Left ventricle myocardium inferior (tissue), 1 donor: ENCODE measurements around the gene LRRC74B. TPM values are rescaled to one million over a fixed set of nuclear protein-coding genes. Genes with fewer than 3 reads are reported as not detected.

ENCODE experiments used
- DNase-seq: peaks from one replicate; pipeline ENCODE4 v3.0.0-alpha.2; 2020
- H3K27ac ChIP-seq: fragments of 200-600 bp; replicated peaks from 2 replicates; pipeline ENCODE4 v1.8.0; 2021
- H3K27me3 ChIP-seq: fragments of 200-600 bp; 2 replicates; pipeline ENCODE4 v1.8.0; 2021; ENCODE audit warnings: low read depth
- H3K36me3 ChIP-seq: fragments of 200-600 bp; 2 replicates; pipeline ENCODE4 v1.8.0; 2021
- H3K4me1 ChIP-seq: fragments of 200-600 bp; 2 replicates; pipeline ENCODE4 v1.8.0; 2021
- H3K4me3 ChIP-seq: fragments of 200-600 bp; 2 replicates; pipeline ENCODE4 v1.8.0; 2021; ENCODE audit warnings: mild to moderate bottlenecking, moderate library complexity
- H3K9me3 ChIP-seq: fragments of 200-600 bp; replicated peaks from 2 replicates; pipeline ENCODE4 v1.8.0; 2021
- CTCF ChIP-seq: fragments of 200-600 bp; IDR thresholded peaks from 2 replicates; pipeline ENCODE4 v1.8.0; 2021; ENCODE audit warnings: antibody characterized with exemption, mild to moderate bottlenecking, borderline replicate concordance
- intact Hi-C: fragments of 100-400 bp; cut with micrococcal nuclease; formaldehyde crosslinking; loops from one replicate; pipeline ENCODE4 v1.11.0; 2022
- total RNA-seq: library from RNA; stranded (reverse); fragmentation: NEBNext Ultra II Directional; extraction: Animal tissue kit (Norgen Biotek cat#: 25700); gene quantifications from one replicate; pipeline ENCODE4 v1.2.1, GENCODE V29; 2021
- donor health status: DM: no; HTN: yes; CAD: no; lungs with severe emphysema.

The LRRC74B gene
- total RNA-seq, 1 donor from 2014 or later = not detected

- no peak overlapping the region for H3K27ac ChIP-seq
- intact Hi-C loops = no loop called here
- H3K4me3 ChIP-seq = no peak overlapping the region
- H3K36me3 ChIP-seq = no peaks in the 10 kb centered on the region
- peaks cover 8% of the 10 kb centered on the region for H3K4me1 ChIP-seq
- DNase-seq = no peak
- no peak for TF ChIP-seq CTCF
- peaks cover 19% of the 10 kb centered on the region for H3K27me3 ChIP-seq
- no peaks in the 10 kb centered on the region for H3K9me3 ChIP-seq
These were observed 20.5 kb upstream of the LRRC74B start for GRCh38 chr22:21025266-21025665.

- no peaks in the 10 kb centered on the region for H3K36me3 ChIP-seq
- peaks cover 8% of the 10 kb centered on the region for H3K4me1 ChIP-seq
- no peak overlapping the region for H3K4me3 ChIP-seq
- intact Hi-C loops = no loop called here
- peaks cover 27% of the 10 kb centered on the region for H3K27me3 ChIP-seq
- no peak for DNase-seq
- TF ChIP-seq CTCF = no peak
- H3K27ac ChIP-seq = no peak overlapping the region
- H3K9me3 ChIP-seq = no peaks in the 10 kb centered on the region
These were observed 19.7 kb upstream of the LRRC74B start for GRCh38 chr22:21025763-21026755.

GRCh38 chr22:21026783-21027692, 18.7 kb upstream of the LRRC74B start:
- H3K27ac ChIP-seq = no peak overlapping the region
- TF ChIP-seq CTCF = no peak
- H3K9me3 ChIP-seq = no peaks in the 10 kb centered on the region
- intact Hi-C loops = no loop called here
- peak; percentile 49 for DNase-seq
- H3K36me3 ChIP-seq = no peaks in the 10 kb centered on the region
- H3K27me3 ChIP-seq = peaks cover 37% of the 10 kb centered on the region
- no peak overlapping the region for H3K4me3 ChIP-seq
- H3K4me1 ChIP-seq = peaks cover 12% of the 10 kb centered on the region

- Histone ChIP-seq H3K9me3 (no peaks in the 10 kb centered on the region), H3K27me3 (peaks cover 52% of the 10 kb centered on the region), H3K4me1 (peaks cover 18% of the 10 kb centered on the region), H3K36me3 (no peaks in the 10 kb centered on the region), H3K4me3 (no peak overlapping the region), H3K27ac (no peak overlapping the region)
- TF ChIP-seq CTCF = no peak
- DNase-seq = no peak
- intact Hi-C loops = no loop called here
These were observed 17.2 kb upstream of the LRRC74B start for GRCh38 chr22:21028277-21029251.
